GM19025 (cell line): ENCODE data around the gene C21orf58.
"Not testable (repeated sequence)": the region's sequence is repeated elsewhere in the genome, so short reads cannot be mapped to it uniquely, and the experiment has no call there.

Source experiments
- ATAC-seq: cut with Tn5 transposase; IDR thresholded peaks from one replicate; pipeline ENCODE4 v1.9.1; 2021; ENCODE audit warnings: mild to moderate bottlenecking, low read depth, moderate library complexity; ENCODE audit not compliant: unreplicated experiment

The C21orf58 gene

DNA sequence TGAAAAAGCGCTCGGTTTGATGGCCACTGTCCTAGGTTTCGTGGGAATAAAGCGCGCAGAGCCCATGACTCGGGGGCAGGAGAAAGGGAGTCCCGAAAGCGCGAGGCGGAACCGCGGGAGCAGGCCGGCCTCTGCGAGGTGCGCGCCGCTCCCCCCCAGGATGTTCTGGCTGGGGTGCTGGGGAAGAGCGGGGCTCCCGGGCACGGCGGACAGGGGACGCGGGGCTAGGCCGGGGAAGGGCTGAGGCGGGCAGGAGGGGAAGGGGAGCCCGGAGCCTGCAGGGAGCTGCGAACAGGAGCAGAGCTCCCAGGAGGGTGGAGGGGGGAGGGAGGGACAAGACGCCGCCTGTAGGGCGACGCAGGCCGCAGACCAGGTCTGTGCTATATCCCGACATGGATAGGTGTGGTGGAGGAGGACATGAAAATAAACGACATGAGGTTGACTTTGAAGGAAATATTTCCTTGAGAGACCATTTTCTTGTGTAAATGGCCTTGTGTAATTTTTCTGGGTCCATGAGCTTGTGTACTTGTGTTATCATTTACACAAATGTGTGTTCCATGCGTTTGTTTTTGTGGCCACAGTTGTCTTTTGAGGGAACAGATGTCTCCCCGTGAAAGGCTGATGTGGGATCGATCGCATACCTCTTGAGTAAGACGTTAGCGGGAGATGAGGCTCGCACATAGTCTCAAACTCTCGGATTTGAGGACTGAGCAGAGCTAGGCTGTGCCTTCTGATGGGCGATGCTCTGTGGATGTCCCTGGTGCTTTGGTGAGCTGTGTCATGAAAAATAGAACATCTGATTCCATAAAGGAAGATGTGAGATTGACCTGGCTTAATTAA is 1.6 kb upstream of the C21orf58 start:
- ATAC-seq: no peak

DNA sequence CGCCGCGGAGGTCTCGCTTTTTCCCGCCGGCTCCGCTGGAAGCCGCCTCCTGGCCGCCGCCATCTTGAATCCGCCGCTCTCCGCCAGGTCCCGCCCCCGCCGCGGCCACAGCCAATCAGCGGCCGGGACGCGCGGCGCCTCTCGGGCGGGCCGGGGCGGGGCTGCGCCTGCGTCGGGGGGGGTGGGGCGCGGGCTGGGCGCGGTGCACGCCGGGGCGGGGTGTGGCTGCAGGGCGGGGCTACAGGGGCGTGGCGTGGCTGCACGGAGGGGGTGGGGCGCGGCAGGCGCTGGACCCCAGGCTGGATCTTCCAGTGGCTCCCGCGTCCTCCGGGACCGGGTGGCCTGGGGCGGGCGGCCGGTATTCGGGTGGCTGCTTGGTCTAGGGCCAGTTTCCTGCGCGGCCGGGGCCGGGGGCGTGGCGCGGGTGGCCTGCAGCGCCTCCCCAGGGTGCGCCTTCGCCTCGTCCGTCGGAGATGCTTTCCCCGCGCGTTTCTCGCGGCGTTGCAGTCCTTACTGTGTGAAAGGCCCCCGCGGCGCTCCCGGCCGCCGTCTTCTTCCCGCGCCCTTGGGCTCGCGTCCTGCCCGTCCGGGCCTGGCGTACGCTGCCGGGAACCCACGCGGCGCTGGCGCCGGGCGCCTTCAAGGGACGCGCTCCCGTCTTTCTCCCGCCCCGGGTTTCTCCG is 861 bp upstream of the C21orf58 start:
- peak; percentile 59 for ATAC-seq

DNA sequence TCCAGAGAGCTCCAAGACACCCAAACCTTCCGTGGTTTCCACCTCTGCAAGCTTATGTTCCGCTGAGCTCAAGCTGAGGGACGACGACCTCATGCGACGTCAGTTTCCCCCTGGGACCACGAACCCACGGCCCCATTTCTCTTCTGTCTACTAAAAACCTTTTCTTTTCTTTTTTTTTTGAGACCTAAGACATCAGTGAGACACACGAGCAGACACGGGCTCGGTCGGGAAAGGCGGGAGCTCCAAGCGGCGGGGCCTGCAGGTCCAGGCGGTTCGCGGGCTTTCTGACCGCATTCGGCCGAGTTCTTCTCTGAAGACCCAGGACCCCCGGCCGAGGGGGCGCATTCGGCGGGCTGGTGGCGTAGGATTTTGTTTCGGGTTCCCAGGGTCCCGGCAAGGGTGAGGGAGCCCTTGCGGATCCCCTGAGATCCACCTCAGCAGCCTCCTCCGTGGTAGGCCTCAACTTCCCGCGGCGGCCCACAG is 402 bp downstream of the C21orf58 start:
- ATAC-seq: no peak

DNA sequence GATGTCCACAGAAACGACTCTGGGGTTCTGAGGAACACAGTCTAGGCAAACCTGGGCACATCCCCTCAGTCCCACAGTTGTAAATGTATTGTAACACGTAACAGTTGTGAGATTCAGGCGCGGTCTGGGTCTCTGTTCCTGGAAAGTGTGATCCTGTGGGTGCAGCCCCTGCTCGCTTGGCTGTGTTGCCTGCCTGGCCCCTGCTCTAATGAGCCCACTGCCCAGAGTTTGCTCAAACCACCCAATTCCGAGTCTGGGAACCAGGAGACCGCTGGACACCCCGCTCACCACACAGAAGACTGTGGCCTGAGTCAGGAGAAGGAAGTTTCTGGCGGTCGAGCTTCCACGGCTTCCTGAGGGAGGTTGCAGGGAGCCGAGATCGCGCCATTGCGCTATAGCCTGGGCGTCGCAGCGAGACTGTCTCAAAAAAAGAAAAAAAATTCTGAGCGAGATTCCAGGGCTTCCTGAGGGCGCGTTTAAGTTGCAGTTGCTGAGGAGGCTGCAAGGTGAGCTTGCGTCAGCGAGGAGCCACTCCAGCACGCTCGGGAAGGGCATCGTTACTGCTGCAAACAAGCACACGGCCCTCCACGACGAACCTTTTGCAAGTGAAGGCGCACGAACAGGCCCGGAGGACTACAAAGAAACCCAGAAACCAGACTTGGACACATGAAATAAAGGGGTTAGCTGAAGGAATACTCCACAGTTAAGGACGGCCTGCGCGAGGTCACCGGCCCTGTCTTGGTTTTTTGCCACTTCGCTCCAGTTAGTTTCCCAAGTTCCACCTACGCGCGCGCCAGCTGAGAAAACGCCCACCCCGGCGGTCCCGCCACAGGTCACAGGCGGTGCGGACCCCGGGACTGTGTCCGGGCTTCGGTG is 1.1 kb downstream of the C21orf58 start:
- ATAC-seq: no peak

DNA sequence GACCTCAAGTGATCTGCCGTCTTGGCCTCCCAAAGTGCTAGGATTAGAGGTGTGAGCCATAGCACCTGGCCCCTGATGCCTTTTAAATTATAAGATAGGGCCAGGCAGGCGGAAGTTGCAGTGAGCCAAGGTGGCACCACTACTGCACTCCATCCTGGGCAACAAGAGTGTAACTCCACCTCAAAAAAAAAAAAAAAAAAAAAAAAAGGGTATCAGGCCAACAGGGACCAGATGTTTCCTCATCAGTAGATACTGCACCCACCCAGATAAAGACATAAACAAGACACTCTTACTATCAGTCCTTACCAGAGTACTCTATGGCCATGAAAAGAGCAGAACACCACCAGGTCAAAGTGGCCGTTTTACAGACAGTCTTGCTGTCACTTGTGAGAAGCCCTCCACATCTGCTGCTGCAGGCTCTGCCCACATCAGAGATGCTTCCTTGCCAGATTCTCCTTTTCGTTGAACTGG is 3.3 kb downstream of the C21orf58 start:
- no peak for ATAC-seq

DNA sequence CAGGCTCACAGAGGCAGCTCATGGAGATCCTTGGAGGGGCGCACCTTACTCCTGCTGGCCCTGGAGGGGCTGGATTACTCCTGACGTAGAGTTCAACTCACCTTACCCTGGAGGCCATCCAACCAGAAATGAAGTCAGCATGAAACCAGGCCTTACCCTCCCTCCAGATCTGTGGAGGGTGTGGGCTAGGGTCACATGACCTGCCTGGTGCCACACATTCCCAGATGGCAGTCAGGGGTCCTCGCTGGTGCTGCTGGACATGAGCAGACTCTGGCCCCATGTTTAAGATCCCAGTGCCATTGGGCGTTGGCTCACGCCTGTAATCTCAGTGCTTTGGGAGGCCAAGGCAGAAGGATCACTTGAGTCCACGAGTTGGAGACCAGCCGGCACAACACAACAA is 4.5 kb downstream of the C21orf58 start:
- no peak for ATAC-seq

DNA sequence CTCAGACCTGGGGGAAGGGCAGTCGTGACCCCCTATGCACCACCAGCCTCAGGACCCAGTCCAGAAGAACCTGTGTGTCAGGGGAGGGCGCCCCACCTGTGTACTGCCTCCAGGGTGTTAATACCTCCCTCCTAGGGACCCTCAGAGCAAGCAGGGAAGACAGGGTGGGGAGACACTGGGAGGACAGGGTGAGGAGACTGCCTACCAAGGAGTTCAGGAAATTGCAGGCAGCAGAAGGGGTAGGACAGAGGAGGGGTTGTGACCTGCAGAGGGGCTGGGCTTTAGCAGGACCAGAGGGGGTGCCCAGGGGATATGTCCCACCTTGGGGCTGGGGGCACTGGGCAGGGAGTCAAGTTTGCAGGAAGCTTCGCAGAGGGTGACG is 5.2 kb downstream of the C21orf58 start:
- ATAC-seq: no peak

DNA sequence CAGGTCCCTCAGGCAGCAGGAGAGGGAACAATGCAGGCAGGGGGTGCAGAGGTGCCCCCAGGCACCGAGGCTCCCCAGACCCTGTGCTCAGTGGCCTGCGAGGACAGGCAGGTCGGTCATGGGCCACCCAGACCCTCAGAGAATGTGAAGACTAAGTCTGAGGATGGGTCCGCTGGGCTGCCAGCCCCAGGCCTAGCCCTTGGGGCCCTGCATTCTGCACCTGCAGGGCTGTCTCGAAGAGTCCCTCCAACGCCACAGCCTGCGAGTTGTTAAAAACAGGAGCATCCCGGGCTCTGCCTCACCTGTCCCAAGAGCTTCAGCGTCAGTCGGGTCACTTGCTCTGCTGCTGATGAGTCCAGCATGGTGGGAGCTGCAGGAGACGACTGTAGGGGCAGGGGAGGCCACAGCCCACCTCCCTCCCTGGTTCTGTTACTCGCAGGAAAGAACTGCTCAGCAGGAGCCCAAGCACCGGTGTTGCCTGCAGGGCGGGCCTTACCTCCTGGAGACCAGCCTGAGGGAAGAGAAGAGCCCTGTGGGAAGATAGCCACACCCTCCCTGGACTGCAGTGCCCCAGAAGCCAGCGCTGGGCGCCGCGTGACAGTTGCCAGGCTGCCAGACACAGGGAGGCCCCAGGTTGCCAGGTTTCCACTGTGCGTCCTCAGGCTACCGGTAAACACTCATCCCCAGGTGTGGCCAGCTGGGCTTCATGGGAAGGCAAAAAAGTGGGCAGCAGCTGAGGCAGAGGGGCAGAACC is 5.8 kb downstream of the C21orf58 start:
- ATAC-seq: no peak

DNA sequence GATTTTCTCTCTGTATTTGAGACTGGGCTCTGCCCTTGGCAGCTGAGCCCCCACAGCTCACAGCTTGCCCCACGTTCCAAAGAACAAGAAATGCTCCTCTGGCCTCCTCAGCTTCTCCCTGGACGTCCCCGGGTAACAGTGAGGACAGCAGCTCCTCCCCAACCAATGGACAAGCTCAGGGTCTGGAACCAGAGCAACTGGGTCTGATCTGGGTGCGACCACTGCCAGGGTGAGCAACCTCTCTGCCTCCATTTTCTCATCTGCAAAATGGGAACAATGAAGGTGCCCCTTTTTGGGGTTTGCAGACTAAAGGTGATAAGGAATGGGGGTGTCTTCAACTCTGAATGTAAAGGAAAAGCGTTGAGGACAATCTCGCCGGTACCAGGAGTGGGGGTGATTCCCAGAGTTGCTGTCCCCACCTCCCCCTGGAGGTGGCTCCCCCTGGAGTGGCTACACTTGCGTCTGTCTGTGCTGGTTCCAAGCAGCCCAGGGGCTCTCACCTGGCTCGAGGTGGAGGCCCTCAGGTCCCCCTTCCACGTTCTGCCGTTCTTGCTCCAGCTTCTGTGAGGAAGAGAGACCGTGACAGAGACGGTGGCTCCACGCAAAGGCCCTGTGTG is 6.9 kb downstream of the C21orf58 start:
- ATAC-seq: no peak

DNA sequence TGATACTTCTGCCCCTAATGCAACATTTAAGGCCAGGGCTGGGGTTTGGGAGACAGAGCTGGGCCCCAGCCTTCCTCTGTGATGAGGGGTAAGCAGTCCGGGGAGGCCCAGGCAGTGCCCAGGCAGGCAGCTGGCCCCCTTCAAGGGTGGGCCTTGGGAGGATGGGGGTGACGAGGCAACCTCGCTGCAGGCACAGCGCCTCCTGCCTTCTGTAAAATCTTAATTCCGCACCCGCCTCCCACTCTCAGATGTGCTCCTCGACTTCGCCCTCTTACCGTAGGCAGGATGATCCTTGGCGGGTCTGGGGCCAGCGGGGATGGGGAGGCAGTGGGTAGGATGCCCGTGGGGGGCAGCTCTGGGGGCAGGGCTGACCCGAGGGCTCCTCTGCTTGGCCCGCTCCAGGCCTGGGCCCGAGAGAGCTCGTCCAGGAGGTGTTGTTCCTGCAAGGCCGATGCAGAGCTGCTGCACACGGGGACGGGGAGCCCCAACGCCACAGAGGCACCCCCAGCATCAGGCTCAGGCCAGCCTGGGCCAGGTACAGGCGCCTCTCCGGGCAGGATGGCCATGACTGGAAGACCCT is 9.1 kb downstream of the C21orf58 start:
- ATAC-seq: no peak

DNA sequence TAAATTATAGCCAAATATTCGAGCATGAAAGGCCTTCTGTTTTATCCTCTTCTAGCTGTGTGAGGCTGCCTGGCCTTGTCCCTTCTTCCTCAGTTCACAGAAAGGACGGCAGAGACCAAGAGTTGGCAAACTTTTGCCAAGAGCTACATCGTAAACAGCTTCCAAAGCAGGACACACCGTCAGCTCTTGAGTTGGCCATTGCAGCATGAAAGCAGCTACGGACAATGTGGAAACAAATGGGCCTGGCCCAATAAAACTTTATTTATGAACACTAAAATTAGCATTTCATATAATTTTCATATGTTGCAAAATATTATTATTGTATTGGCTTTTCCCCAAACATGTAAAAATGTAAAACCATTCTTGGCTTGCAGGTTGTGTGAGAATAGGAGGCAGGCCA is 10.7 kb downstream of the C21orf58 start:
- no peak for ATAC-seq

DNA sequence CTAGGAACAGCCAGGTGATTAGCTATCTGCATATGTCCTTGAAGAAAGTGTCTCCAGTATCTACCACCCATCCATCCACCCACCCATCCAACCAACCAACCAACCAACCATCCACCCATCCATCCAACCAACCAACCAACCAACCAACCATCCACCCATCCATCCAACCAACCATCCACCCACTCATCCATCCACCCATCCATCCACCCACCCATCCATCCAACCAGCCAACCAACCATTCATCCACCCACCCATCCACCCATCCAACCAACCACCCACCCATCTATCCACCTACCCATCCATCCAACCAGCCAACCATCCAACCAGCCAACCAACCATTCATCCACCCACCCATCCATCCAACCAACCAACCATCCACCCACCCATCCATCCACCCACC is 12.1 kb downstream of the C21orf58 start:
- ATAC-seq: no peak

DNA sequence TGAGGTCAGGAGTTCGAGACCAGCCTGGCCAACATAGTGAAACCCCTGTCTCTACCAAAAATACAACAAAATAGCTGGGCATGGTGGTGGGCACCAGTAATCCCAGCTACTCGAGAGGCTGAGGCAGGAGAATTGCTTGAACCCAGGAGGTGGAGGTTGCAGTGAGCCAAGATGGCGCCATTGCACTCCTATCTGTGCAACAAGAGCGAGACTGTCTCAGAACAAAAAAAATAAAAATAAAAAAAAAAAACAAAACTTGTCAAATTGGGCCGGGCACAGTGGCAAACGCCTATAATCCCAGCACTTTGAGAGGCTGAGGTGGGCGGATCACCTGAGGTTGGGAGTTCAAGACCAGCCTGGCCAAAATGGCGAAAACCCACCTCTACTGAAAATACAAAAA is 13.4 kb downstream of the C21orf58 start:
- not testable (repeated sequence) for ATAC-seq

DNA sequence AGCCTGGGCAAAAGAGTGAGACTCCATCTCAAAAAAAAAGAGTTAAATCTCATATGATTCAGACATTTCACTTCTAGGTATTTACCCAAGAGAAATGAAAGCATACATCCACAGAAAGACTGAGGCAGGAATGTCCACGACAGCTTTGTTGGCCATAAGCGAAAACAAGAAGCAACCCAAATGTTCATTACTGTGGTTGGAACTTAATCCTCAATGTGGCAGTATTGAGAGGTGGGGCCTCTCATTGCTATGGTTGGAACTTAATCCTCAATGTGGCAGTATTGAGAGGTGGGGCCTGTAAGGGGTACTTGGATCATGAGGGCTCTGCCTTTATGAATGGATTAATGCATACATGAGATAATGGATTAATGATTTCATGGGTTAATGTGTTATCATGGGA is 15.2 kb downstream of the C21orf58 start:
- ATAC-seq: no peak

DNA sequence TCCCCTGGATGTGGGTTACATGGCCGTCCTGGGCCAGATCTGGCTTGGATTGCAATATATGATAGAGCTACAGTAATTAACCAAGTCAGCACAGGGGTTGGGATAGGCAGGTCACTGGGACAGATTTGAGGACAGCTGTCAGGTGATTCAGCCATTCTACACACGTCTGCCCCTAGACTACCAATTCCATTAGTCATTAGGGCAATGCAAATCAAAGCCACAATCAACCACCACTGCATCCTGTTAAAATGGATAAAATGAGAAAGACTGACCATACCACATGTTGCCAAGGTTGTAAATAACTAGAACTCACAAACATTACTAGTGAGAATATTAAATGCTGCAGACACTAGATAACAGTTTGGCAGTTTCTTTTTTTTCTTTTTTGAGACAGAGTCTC is 16.0 kb downstream of the C21orf58 start:
- no peak for ATAC-seq

DNA sequence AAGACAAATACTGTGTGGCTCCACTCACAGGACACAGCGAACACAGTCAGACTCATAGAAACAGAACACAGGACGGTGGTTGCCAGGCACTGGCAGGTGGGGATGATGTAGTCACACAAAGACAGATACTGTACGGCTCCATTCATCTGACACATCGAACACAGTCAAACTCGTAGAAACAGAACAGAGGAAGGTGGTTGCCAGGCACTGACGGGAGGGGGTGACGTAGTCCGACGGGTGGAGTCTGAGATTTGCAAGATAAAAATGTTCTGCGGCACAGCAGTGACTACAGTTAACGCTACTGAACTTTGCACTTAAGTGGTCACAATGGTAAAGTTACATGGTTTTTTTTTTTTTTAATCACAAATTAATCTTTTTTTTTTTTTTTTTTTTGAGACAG is 18.7 kb downstream of the C21orf58 start:
- ATAC-seq: no peak

DNA sequence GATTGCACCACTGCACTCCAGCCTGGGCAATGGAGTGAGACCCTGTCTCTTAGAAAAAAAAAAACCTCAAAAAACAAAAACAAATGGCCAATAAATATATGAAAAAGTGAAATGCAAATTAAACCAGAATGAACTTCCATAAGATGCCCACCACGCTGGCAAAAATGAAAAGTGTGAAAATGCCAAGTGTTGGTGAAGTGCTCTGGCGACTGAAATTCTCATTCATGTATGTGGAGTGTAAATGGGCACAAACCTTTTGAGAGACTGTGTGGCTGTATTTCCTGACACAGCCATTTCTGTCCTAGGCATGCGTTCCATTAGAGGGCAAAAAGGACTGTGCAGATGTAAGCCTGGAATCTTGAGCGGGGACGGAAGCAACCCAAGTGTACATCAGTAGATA is 19.2 kb downstream of the C21orf58 start:
- ATAC-seq: no peak

DNA sequence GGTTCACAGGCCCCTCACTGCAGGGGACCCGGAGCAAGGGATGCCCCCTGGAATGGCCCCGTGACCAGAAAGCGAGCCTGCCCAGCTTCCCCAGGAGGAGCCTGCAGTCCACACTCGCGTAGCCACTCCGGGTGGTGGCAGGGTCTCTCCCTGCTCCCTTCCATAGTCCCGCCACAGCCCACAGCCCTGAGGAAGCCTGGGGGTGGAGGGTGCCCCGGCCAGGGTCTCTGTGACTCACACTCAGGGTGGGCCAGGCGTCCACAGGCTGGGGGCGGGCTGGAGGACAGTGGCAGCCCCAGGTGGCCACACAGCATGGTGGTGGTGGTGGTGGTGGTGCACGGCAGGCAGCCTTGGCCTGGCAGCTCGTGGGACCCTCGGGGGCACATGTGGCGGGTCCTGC is 21.9 kb downstream of the C21orf58 start:
- ATAC-seq: no peak

DNA sequence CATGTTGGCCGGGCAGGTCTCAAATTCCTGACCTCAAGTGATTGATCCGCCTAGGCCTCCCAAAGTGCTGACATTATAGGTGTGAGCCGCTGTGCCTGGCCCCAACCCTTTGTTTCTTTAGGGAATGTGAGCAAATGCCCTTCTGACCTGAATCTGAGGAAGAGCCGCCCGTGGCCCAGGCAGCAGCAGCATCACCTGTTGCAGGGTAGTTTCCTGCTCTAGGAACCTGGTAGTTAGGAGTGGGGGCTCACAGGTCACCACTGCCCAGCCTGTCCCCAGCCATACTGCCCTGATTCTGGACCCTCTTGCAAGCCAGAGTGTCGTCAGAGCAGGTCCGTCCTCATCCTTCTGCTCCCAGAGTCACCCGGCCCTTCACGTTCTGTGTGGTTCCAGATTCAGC is 24.5 kb downstream of the C21orf58 start:
- no peak for ATAC-seq
